ENCODE data around the gene CDK5R1. TPM values are rescaled to one million over a fixed set of nuclear protein-coding genes. Genes with fewer than 3 reads are reported as not detected.

CDK5R1 gene
- total and polyA plus RNA-seq, 5 experiments from 2014 or later: 5.9 to 17.8 (median 12.0) TPM

DNA sequence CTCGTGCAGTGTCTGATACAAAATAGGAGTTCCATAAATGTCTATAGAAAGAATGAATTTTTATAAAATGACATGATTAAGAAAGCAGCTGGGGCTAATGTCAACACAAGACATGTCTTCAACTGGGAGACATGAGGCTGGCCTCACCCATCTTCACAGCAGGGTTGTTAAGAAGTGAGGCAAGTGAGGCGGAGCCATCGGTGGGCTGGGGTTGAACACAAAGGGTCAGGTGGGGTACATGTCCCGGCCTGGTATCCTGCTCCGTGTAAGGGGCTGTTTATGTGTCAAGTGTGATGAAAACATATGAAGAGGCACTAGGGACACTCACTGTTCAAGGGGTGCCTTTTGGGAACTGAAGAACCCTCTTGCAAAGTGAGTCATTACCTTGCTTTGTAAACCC lies 22.1 kb downstream of the CDK5R1 start:
- H3K4me1 Mint-ChIP-seq: peaks cover 35 to 86% (median 74%) of the 10 kb centered on the region in 4 donors
- no peaks in the 10 kb centered on the region for H3K36me3 Mint-ChIP-seq
- peak overlapping the region in 3 of 10 donors; percentile 6 to 47 (median 29) for H3K4me3 Mint-ChIP-seq
- DNase-seq (no peak), ATAC-seq (no peak)
- H3K27me3 Mint-ChIP-seq: no peaks in the 10 kb centered on the region
- H3K9me3 Mint-ChIP-seq: no peaks in the 10 kb centered on the region
- peak overlapping the region; percentile 24 to 100 (median 76) for H3K27ac Mint-ChIP-seq
- POLR2A ChIA-PET: interaction anchor here (0.8 to 36.8 kb wide), 3 partner anchors 9 to 39 kb away, joined by 3 to 889 read pairs (median 6); partner anchors contain the start of gene CDK5R1

DNA sequence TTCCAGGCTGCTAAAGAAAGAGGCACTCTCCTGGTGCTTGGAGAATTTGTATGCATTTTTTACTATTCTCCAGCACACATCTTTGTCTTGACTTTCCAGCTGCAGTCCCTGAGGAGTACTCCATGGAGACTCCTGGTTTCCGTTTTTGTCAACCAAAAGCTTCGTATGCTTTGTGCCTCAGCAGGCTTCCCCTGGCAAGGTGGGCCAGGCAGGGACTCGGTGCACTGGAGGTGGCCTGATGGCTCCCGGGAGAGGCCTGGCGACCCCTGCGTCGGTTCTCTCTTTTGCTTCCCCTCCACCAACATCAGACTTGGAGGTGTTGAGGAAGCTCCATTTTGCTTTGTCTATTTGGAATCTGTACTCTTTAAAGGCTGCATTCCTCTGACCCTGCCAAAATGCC lies 23.7 kb downstream of the CDK5R1 start:
- no peaks in the 10 kb centered on the region for H3K9me3 Mint-ChIP-seq
- no peak for ATAC-seq
- DNase-seq: no peak
- H3K36me3 Mint-ChIP-seq: no peaks in the 10 kb centered on the region
- peak overlapping the region in 4 of 10 donors; percentile 25 to 69 (median 55) for H3K27ac Mint-ChIP-seq
- H3K4me1 Mint-ChIP-seq: peaks cover 29 to 82% (median 70%) of the 10 kb centered on the region in 4 donors
- no peaks in the 10 kb centered on the region for H3K27me3 Mint-ChIP-seq
- POLR2A ChIA-PET: interaction anchor here (2.3 to 36.8 kb wide), 2 partner anchors 9 to 16 kb away, joined by 13 to 889 read pairs; partner anchors contain the start of gene CDK5R1
- H3K4me3 Mint-ChIP-seq: no peak overlapping the region

DNA sequence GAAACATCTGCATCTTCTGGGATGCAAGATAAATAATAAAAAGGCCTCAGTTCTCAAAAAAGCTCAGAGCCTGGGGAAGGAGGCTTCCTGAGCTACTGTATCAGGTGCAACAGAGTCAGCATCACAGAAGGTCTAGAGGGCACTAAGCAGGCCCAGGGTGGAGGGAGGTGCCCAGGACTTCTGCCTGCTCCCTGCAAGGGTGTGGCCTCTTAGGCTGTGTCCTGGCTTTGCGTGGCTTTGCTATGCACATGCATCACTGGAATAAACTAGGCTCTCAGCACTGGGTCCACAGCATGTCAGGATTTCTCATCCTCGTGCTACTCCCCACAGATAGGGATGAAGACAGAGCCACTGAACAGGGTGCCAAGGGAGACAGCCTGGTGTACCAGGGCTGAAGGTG lies 25.5 kb downstream of the CDK5R1 start:
- Mint-ChIP-seq H3K27me3 (no peaks in the 10 kb centered on the region), H3K4me3 (no peak overlapping the region), H3K4me1 (peaks cover 33 to 83% (median 73%) of the 10 kb centered on the region in 4 donors), H3K9me3 (no peaks in the 10 kb centered on the region), H3K27ac (peak overlapping the region in 1 of 10 donors; percentile 67), H3K36me3 (no peaks in the 10 kb centered on the region)
- ATAC-seq (no peak), DNase-seq (no peak)
- POLR2A ChIA-PET: interaction anchor here (36.8 kb wide), 1 partner anchor 18 kb away, joined by 889 read pairs; the partner anchor contains the start of gene CDK5R1

DNA sequence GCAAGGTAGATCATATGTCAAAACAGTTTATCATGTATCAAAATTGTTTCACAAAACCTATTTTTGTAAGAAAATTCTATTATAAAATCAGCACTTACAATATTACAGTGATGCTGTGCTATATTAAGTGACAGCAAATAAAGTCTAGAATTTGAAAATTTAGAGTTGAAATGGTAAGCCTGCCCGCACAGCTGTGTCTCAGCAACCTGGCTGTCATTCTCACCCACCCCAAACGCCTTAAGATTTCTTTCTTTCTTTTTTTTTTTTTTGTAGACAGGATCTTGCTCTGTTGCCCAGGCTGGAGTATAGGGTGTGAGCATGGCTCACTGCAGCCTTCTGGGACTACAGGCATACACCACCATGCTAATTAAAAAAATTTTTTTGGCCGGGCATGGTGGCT lies 26.8 kb downstream of the CDK5R1 start:
- H3K4me3 Mint-ChIP-seq: no peak overlapping the region
- H3K36me3 Mint-ChIP-seq: no peaks in the 10 kb centered on the region
- ATAC-seq (no peak), DNase-seq (no peak)
- H3K27ac Mint-ChIP-seq: peak overlapping the region in 5 of 10 donors; percentile 3 to 87 (median 39)
- H3K4me1 Mint-ChIP-seq: peaks cover 38 to 83% (median 76%) of the 10 kb centered on the region in 4 donors
- no peaks in the 10 kb centered on the region for H3K27me3 Mint-ChIP-seq
- H3K9me3 Mint-ChIP-seq: no peaks in the 10 kb centered on the region
- POLR2A ChIA-PET: interaction anchor here (36.8 kb wide), 1 partner anchor 20 kb away, joined by 889 read pairs; the partner anchor contains the start of gene CDK5R1

DNA sequence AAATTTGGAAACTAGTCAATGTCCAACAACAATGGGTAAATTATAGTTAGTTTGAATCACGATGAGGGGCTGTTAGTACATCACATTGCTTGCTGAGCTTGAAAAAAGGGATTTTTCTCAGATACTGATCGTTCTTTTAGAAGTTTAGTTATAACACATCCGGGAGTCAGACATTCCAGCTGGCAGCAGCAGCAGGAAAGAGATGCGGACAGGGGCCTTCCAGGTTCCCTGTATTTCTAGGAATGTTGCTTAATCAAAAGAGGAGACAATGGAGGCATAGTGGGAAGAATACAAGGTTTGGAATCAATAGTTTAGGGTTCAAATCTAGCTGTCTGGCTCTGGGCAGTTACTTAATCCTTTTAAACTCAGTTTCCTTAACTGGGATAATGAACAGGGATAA lies 27.8 kb downstream of the CDK5R1 start:
- peak overlapping the region in 9 of 10 donors; percentile 52 to 98 (median 95) for H3K27ac Mint-ChIP-seq
- no peak for ATAC-seq

DNA sequence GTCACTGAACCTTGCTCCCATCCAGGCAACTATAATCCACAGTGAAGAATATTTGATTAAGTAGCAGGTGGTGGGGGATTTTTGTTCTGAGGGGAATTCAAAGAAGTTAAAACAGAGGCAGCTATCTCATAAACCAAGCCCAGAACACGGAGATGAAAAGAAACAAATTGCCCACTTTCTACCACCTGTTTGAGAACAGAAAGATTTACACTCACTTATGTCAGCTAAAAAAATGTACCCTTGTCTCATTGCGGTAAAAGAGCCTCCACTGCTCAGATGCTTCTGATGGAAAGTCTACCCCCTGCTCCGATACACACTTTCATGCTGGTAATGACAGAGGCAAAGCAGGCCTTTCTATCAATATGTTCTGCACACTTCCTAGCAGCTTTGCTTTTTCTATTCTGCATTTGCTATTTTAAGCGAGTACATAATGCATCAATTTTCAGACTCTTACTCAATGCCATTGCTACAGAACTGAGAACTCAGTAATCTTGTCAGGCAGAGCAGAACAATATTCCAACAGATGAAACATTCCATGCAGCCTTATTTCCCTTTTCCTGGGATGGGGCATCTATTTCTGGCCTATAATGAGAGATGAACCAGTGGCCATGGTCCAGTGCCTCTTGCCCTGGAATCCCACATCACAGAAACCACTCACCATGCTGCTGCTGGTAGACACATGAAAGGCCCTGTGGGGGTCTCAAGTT lies 29.0 kb downstream of the CDK5R1 start:
- peak in 7 of 10 donors; percentile 34 to 81 (median 47) for DNase-seq
- H3K36me3 Mint-ChIP-seq: no peaks in the 10 kb centered on the region
- H3K27me3 Mint-ChIP-seq: no peaks in the 10 kb centered on the region
- H3K4me1 Mint-ChIP-seq: peaks cover 50 to 85% (median 83%) of the 10 kb centered on the region in 4 donors
- H3K4me3 Mint-ChIP-seq: peak overlapping the region; percentile 17 to 82 (median 60)
- H3K27ac Mint-ChIP-seq: peak overlapping the region; percentile 72 to 98 (median 92)
- no peaks in the 10 kb centered on the region for H3K9me3 Mint-ChIP-seq
- ATAC-seq: peak; percentile 59 to 76
- POLR2A ChIA-PET: interaction anchor here (1.0 to 36.8 kb wide), 3 partner anchors 10 to 22 kb away, joined by 3 to 889 read pairs (median 5); partner anchors contain the start of gene CDK5R1

More for the DNA sequence above, 27.8 kb downstream of the CDK5R1 start:
- H3K27me3 Mint-ChIP-seq: no peaks in the 10 kb centered on the region
- H3K9me3 Mint-ChIP-seq: no peaks in the 10 kb centered on the region
- H3K4me1 Mint-ChIP-seq: peaks cover 40 to 81% (median 77%) of the 10 kb centered on the region in 4 donors
- no peaks in the 10 kb centered on the region for H3K36me3 Mint-ChIP-seq
- no peak for DNase-seq
- no peak overlapping the region for H3K4me3 Mint-ChIP-seq
- POLR2A ChIA-PET: interaction anchor here (0.6 to 36.8 kb wide), 2 partner anchors 21 to 53 kb away, joined by 4 to 889 read pairs; partner anchors contain the start of gene CDK5R1

DNA sequence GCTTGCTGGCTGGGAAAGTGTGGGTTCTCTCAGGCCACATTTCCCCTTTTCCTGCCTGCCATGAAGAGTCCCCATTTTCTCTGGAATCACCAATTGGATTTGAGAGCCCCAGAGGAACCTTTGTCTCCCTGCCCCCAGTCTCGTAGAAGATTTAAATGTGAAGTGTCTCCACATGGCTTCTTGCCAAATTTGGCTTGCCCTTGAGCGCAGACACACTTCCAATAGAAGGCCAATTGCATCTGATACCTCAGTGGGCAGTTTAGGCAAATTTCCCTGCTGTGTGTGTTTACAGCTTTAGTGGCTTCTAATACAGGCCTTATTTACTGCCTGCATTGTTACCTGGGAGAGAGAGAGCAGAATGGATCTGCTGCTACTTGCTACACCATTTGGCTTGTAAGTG lies 29.7 kb downstream of the CDK5R1 start:
- POLR2A ChIA-PET: interaction anchor here (0.9 to 36.8 kb wide), 4 partner anchors 10 to 55 kb away, joined by 3 to 889 read pairs (median 4); partner anchors contain the start of gene CDK5R1
- H3K27me3 Mint-ChIP-seq: no peaks in the 10 kb centered on the region
- DNase-seq: no peak
- H3K4me1 Mint-ChIP-seq: peaks cover 47 to 85% (median 83%) of the 10 kb centered on the region in 4 donors
- no peaks in the 10 kb centered on the region for H3K9me3 Mint-ChIP-seq
- no peaks in the 10 kb centered on the region for H3K36me3 Mint-ChIP-seq
- H3K27ac Mint-ChIP-seq: peak overlapping the region; percentile 72 to 98 (median 92)
- no peak for ATAC-seq
- H3K4me3 Mint-ChIP-seq: peak overlapping the region in 7 of 10 donors; percentile 29 to 82 (median 64)

DNA sequence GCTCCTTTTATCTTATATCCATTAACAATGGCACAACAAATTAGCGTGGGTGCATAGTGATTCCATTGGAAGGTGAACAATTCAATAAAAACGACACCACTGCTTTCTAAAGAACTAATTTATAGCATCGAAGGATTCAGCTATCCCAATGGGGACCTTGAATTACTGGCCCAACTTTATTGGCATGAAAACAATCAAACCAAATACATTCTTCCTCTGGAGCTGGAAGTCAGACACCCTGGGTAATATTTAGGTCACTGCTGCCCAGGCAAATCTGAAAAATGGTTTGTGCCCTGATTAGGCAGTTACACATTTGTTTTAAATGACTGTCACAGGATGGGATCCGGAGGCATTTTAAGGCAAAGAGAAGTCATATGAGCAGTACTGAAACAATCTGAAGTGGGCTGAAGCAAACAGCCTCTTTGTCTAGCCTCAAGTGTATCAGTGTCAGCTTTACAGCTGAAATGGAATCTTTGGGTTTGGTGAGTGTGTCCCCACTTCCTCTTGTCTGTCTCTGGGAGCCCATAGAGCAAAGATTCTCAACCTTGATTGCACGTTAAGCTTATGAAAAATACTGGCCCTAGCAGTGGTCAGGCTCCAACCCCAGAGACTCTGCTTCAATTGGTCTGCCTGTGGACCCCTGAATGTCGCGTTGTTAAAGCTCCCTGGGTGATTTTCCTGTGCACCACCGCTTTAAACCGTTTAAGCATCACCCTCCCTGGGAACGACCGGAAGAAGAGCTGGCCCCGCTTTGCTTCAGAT lies 30.3 kb downstream of the CDK5R1 start:
- H3K9me3 Mint-ChIP-seq: no peaks in the 10 kb centered on the region
- no peaks in the 10 kb centered on the region for H3K27me3 Mint-ChIP-seq
- H3K4me3 Mint-ChIP-seq: peak overlapping the region; percentile 29 to 82 (median 61)
- no peaks in the 10 kb centered on the region for H3K36me3 Mint-ChIP-seq
- H3K4me1 Mint-ChIP-seq: peaks cover 44 to 82% (median 79%) of the 10 kb centered on the region in 4 donors
- POLR2A ChIA-PET: interaction anchor here (0.9 to 36.8 kb wide), 5 partner anchors 8 to 56 kb away, joined by 3 to 889 read pairs (median 5); partner anchors contain the start of gene CDK5R1
- DNase-seq (peak in 1 of 10 donors; percentile 38), ATAC-seq (peak in 1 of 2 donors; percentile 18)
- peak overlapping the region; percentile 72 to 98 (median 92) for H3K27ac Mint-ChIP-seq

DNA sequence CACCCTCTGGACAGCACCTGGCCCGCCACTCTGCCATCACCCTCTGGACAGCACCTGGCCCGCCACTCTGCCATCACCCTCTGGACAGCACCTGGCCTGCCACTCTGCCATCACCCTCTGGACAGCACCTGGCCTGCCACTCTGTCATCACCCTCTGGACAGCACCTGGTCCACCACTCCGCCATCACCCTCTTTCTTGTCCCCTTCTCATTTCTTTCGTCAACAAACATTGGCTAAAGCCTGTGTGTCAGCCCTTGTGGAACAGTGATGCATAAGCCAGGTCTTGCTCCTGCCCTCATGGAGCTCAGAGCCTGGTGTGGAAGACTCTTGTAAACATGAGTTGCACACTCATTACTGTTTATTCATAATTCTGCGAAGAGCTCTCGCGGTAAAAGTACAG lies 31.2 kb downstream of the CDK5R1 start:
- Mint-ChIP-seq H3K36me3 (no peaks in the 10 kb centered on the region), H3K27ac (peak overlapping the region; percentile 57 to 98 (median 91)), H3K27me3 (no peaks in the 10 kb centered on the region), H3K4me1 (peaks cover 48 to 84% (median 82%) of the 10 kb centered on the region in 4 donors), H3K9me3 (no peaks in the 10 kb centered on the region), H3K4me3 (peak overlapping the region; percentile 41 to 85 (median 74))
- ATAC-seq: no peak
- no peak for DNase-seq
- POLR2A ChIA-PET: interaction anchor here (0.9 to 36.8 kb wide), 7 partner anchors 9 to 74 kb away, joined by 3 to 889 read pairs (median 5); partner anchors contain the start of genes CDK5R1 and PSMD11

DNA sequence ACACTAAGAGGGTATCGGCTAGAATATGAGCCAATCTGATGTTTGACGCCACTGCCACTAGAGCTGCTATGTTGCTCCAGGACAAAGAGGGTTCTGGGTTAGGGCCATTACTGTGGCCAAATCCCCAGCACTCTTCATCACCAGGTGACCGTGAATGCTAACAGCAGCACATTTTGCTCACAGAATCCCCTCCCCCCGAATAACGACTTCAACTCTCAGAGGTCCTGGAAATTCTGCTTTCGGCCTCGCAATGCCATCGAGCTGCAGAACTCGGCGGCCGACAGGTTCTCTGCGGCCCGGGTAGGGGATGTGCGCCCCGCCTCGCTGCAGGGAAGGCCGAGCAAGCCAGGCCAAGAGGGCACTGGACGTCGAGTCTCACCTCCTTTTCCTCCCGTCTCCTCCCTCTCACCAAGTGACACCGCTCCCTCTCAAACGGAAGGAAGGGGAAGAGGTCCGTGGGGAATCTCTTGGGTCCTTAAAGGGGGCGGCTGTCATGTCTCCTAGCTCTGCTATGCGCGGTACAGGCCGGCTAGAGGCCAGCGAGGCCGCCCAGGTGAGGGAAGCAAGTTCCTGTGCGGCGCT lies 31.9 kb downstream of the CDK5R1 start:
- DNase-seq: no peak
- Mint-ChIP-seq H3K9me3 (no peaks in the 10 kb centered on the region), H3K4me3 (peak overlapping the region; percentile 41 to 85 (median 74))

DNA sequence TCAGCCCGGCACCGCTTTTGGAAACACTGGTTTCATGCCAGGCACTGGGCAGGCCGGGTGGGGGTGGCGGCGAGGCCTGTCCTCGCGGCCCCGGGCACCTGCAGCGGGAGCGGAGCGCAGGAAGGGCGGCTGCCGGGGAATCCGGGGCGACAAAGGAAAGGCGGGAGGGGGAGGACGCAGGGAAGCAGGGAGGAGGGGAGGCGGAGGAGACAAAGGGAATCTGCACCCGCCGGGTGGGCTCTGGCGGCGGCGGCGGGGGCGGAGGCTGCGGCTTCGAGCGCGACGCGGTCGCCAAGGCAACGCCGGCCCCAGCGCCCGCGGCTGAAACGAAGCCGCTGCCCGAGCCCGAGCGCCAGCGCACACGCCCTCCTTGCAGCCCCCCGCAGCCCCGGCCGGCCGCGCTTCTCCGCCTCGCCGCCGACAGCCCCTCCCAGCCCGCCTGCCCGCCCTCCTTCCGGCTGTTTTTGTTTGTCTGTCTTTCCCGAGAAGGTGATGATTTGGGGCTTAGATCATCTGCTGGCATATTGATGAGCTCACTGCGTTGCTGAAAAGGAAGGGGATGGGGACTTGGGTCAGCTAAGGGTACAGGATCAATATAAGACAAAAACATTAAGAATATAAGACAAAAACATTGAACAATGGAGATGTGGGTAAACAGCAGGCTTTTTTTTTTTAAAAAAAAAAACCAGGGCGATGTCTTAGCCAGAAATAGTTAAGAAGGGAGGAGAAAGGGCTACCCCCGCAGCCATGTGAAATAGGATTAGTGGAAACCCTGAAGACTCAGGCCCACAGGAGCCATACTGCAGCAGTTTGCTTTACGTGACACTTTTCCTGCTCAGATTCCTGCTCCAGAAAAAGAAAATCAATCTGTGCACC lies 32.7 kb downstream of the CDK5R1 start:
- ATAC-seq (peak; percentile 37 to 59), DNase-seq (peak in 9 of 10 donors; percentile 37 to 72 (median 59))
- H3K27ac Mint-ChIP-seq: peak overlapping the region; percentile 92 to 98 (median 95)
- peak overlapping the region; percentile 77 to 89 (median 87) for H3K4me3 Mint-ChIP-seq
- no peaks in the 10 kb centered on the region for H3K9me3 Mint-ChIP-seq
- H3K4me1 Mint-ChIP-seq: peaks cover 45 to 89% (median 85%) of the 10 kb centered on the region in 4 donors
- H3K36me3 Mint-ChIP-seq: no peaks in the 10 kb centered on the region
- no peaks in the 10 kb centered on the region for H3K27me3 Mint-ChIP-seq
- POLR2A ChIA-PET: interaction anchor here (0.7 to 36.8 kb wide), 9 partner anchors 9 to 496 kb away, joined by 3 to 889 read pairs (median 5); partner anchors contain the start of genes CDK5R1 and PSMD11

More for the DNA sequence above, 31.9 kb downstream of the CDK5R1 start:
- peaks cover 45 to 85% (median 84%) of the 10 kb centered on the region in 4 donors for H3K4me1 Mint-ChIP-seq
- no peak for ATAC-seq
- POLR2A ChIA-PET: interaction anchor here (0.9 to 36.8 kb wide), 8 partner anchors 8 to 75 kb away, joined by 3 to 889 read pairs (median 7); partner anchors contain the start of genes CDK5R1 and PSMD11
- H3K36me3 Mint-ChIP-seq: no peaks in the 10 kb centered on the region
- H3K27me3 Mint-ChIP-seq: no peaks in the 10 kb centered on the region
- H3K27ac Mint-ChIP-seq: peak overlapping the region; percentile 45 to 98 (median 92)
